Sigmoid colon (tissue), 7 donors: ENCODE results near the gene TRAM2. TPM values are rescaled to one million over a fixed set of nuclear protein-coding genes. Genes with fewer than 3 reads are reported as not detected.

Source experiments
- DNase-seq: peaks from one replicate; pipeline ENCODE4 v3.0.0-alpha.2; 2019
- H3K27ac ChIP-seq, 4 donors: fragments of 200-600 bp; sonication (generic); one replicate each; pipeline ENCODE4 v1.5.1; 2016 to 2019; ENCODE audit warnings: mild to moderate bottlenecking in 1 of 4
- H3K27me3 ChIP-seq, 3 donors: fragments of 200-600 bp; sonication (generic); one replicate each; pipeline ENCODE4 v1.5.1; 2019; ENCODE audit warnings: mild to moderate bottlenecking in 1 of 3
- H3K36me3 ChIP-seq, 4 donors: fragments of 200-600 bp; sonication (generic); one replicate each; pipeline ENCODE4 v1.5.1; 2016 to 2019
- H3K4me1 ChIP-seq, 4 donors: fragments of 200-600 bp; sonication (generic); one replicate each; pipeline ENCODE4 v1.5.1; 2017 to 2019
- H3K4me3 ChIP-seq, 4 donors: fragments of 200-600 bp; sonication (generic); one replicate each; pipeline ENCODE4 v1.5.1; 2017 to 2019; ENCODE audit warnings: mild to moderate bottlenecking in 2 of 4, moderate library complexity in 1 of 4
- H3K9me3 ChIP-seq, 4 donors: fragments of 200-600 bp in 3 of 4; sonication (generic) in 3 of 4; one replicate each; pipeline versions ENCODE4 v1.5.1 to v1.6.1; 2013 to 2019
- EP300 ChIP-seq, 4 donors: sonication (generic); formaldehyde crosslinking; IDR thresholded peaks; one replicate each; pipeline ENCODE4 v1.6.1; 2017; ENCODE audit warnings: antibody characterized with exemption in 4 of 4
- POLR2A ChIP-seq, 2 donors: fragments of 450-650 bp; IDR thresholded peaks; one replicate each; pipeline ENCODE4 v1.6.1; 2016; ENCODE audit warnings: antibody characterized with exemption in 2 of 2, mild to moderate bottlenecking in 2 of 2, moderate library complexity in 2 of 2
- POLR2AphosphoS5 ChIP-seq, 4 donors: sonication (generic); formaldehyde crosslinking; IDR thresholded peaks; one replicate each; pipeline ENCODE4 v1.6.1; 2017; ENCODE audit warnings: antibody characterized with exemption in 4 of 4
- WGBS, 2 donors: extraction: QIAGEN DNeasy Blood & Tissue Kit; methylation state at CpG; one replicate each; pipeline ENCODE4 v1.1.7; 2013; 5-methylcytosine and 5-hydroxymethylcytosine counted together
- intact Hi-C: fragments of 100-400 bp; cut with DNase I; formaldehyde crosslinking; loops from one replicate; pipeline ENCODE4 v1.15.1; 2023
- polyA plus RNA-seq, 3 donors: library from polyadenylated mRNA; stranded (reverse); fragments of 200-250 nt; gene quantifications; one replicate each; pipeline ENCODE4 v1.2.3, GENCODE V29; 2013
- total RNA-seq, 4 donors: library from RNA; depleted of rRNA; stranded (reverse); fragments of >200 nt; gene quantifications; one replicate each; pipeline ENCODE4 v1.1.0, GENCODE V29; 2016
- TF ChIP-seq, protein P1 (sequence below), 4 experiments: fragments of 450-650 bp in 3 of 4; fragments of 200-600 bp in 1 of 4; IDR thresholded peaks; one replicate each; pipeline ENCODE4 v1.5.1; 2016 to 2019; ENCODE audit warnings: antibody characterized with exemption in 4 of 4, mild to moderate bottlenecking in 3 of 4, moderate library complexity in 2 of 4
- donor health status: healthy with polysubstance abuse.
- donor health status: Bipolar disorder and iron deficiency.
- donor health status: healthy.

Gene TRAM2
- total and polyA plus RNA-seq, 7 donors, result 1.8 to 15.0 (median 10.7) TPM

GRCh38 chr6:52517502-52518278 is 59.2 kb downstream of the TRAM2 start:
- H3K27me3 ChIP-seq, result no peaks in the 10 kb centered on the region
- intact Hi-C loops, result loop anchor here (2.0 to 5.0 kb wide), 2 partner anchors 59 to 95 kb away; partner anchors contain the start of genes EFHC1 and TRAM2

DNA sequence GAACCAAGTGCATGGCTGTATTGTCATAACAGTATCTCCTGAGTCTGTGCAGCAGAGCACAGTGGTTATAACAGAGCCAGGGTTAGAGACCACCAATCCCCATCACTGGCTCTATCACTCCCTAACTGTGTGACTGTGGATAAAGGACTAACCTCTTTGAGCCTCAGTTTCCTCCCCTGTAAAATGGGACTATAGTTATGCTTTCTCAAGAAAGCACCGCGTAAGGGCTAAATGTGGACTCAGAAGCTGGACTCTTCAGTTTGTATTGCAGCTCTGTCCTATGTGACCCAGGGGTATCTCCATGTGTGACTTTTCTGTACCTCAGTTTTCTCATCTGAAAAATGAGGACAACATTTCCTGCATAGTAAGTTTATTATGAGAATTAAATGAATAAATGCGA is 59.9 kb downstream of the TRAM2 start:
- intact Hi-C loops, result loop anchor here (2.0 to 5.0 kb wide), 2 partner anchors 60 to 95 kb away; partner anchors contain the start of genes EFHC1 and TRAM2
- no peak for DNase-seq
- H3K27ac ChIP-seq, result peak overlapping the region in 3 of 4 donors; percentile 90 to 93 (median 91)
- H3K27me3 ChIP-seq, result no peaks in the 10 kb centered on the region
- TF ChIP-seq POLR2AphosphoS5 (IDR thresholded peaks at IDR 0.05), result no peak
- TF ChIP-seq POLR2A (IDR thresholded peaks at IDR 0.05), result no peak
- H3K4me3 ChIP-seq, result no peak overlapping the region
- WGBS, 2 donors, result 94 to 96% methylated on average over 3 of the region's 3 CpGs
- H3K36me3 ChIP-seq, result no peaks in the 10 kb centered on the region
- peaks cover 0 to 81% (median 73%) of the 10 kb centered on the region in 4 donors for H3K4me1 ChIP-seq
- no peaks in the 10 kb centered on the region for H3K9me3 ChIP-seq

More at GRCh38 chr6:52517502-52518278, 59.2 kb downstream of the TRAM2 start:
- Histone ChIP-seq H3K9me3 (no peaks in the 10 kb centered on the region), H3K36me3 (no peaks in the 10 kb centered on the region), H3K4me3 (peak overlapping the region in 1 of 4 donors; percentile 15), H3K4me1 (peaks cover 0 to 81% (median 72%) of the 10 kb centered on the region in 4 donors), H3K27ac (peak overlapping the region; percentile 85 to 93 (median 90))
- peak; percentile 96 for DNase-seq
- 75 to 79% methylated on average over 14 of the region's 14 CpGs for WGBS, 2 donors
- peak in 1 of 4 donors; percentile 65 for TF ChIP-seq EP300 (IDR thresholded peaks at IDR 0.05)
- TF ChIP-seq POLR2AphosphoS5 (IDR thresholded peaks at IDR 0.05), result peak; percentile 82 to 96 (median 88)
- TF ChIP-seq, protein P1, sequence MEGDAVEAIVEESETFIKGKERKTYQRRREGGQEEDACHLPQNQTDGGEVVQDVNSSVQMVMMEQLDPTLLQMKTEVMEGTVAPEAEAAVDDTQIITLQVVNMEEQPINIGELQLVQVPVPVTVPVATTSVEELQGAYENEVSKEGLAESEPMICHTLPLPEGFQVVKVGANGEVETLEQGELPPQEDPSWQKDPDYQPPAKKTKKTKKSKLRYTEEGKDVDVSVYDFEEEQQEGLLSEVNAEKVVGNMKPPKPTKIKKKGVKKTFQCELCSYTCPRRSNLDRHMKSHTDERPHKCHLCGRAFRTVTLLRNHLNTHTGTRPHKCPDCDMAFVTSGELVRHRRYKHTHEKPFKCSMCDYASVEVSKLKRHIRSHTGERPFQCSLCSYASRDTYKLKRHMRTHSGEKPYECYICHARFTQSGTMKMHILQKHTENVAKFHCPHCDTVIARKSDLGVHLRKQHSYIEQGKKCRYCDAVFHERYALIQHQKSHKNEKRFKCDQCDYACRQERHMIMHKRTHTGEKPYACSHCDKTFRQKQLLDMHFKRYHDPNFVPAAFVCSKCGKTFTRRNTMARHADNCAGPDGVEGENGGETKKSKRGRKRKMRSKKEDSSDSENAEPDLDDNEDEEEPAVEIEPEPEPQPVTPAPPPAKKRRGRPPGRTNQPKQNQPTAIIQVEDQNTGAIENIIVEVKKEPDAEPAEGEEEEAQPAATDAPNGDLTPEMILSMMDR (IDR thresholded peaks at IDR 0.05), result peak in 1 of 4 experiments; percentile 9
- TF ChIP-seq POLR2A (IDR thresholded peaks at IDR 0.05), result peak in 1 of 2 donors; percentile 32

DNA sequence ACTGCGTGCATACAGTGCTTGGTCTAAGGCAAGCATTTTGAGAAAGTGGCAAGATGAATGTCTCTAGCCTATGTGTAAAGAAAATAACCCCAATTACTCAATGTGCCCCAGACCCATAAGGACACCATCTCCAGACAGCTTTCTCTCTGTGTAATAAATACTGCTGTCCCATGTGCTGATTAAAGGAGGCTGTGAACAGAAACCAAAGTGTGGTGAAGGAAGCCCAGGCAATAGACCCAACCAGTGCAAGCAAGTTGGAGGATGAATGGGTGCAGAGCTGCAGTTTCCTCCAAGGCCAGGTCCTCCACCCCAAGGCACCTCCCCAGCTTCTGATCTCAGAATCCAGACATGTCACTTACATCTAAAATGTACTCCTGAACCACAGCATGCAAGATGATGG is 60.6 kb downstream of the TRAM2 start:
- Histone ChIP-seq H3K9me3 (no peaks in the 10 kb centered on the region), H3K27me3 (no peaks in the 10 kb centered on the region), H3K4me1 (peaks cover 0 to 81% (median 74%) of the 10 kb centered on the region in 4 donors), H3K36me3 (no peaks in the 10 kb centered on the region), H3K27ac (peak overlapping the region in 2 of 4 donors; percentile 90 to 93), H3K4me3 (no peak overlapping the region)
- 94 to 100% methylated on average over 1 of the region's 1 CpG for WGBS, 2 donors
- DNase-seq, result no peak
- TF ChIP-seq, protein P1 (IDR thresholded peaks at IDR 0.05), result no peak
- TF ChIP-seq EP300 (IDR thresholded peaks at IDR 0.05) (no peak), POLR2AphosphoS5 (IDR thresholded peaks at IDR 0.05) (no peak), POLR2A (IDR thresholded peaks at IDR 0.05) (no peak)
- intact Hi-C loops, result loop anchor here (2.0 to 5.0 kb wide), 2 partner anchors 61 to 94 kb away; partner anchors contain the start of genes EFHC1 and TRAM2

GRCh38 chr6:52515219-52515960 is 61.5 kb downstream of the TRAM2 start:
- no peaks in the 10 kb centered on the region for H3K27me3 ChIP-seq
- TF ChIP-seq EP300 (IDR thresholded peaks at IDR 0.05) (no peak), POLR2A (IDR thresholded peaks at IDR 0.05) (no peak), POLR2AphosphoS5 (IDR thresholded peaks at IDR 0.05) (no peak)
- TF ChIP-seq, protein P1 (IDR thresholded peaks at IDR 0.05), result no peak
- intact Hi-C loops, result loop anchor here (5.0 kb wide), 1 partner anchor 93 kb away; the partner anchor contains the start of gene EFHC1
- no peak for DNase-seq
- WGBS, 2 donors, result 58 to 71% methylated on average over 2 of the region's 2 CpGs
- peak overlapping the region; percentile 51 to 93 (median 88) for H3K27ac ChIP-seq
- no peaks in the 10 kb centered on the region for H3K36me3 ChIP-seq
- H3K4me1 ChIP-seq, result peaks cover 0 to 82% (median 73%) of the 10 kb centered on the region in 4 donors
- H3K4me3 ChIP-seq, result no peak overlapping the region
- no peaks in the 10 kb centered on the region for H3K9me3 ChIP-seq
